ENCODE data around the gene LHX4.

Gene LHX4

GRCh38 chr1:180312926-180313325, 82.9 kb downstream of the LHX4 start:
- DNase-seq: no peak

DNA sequence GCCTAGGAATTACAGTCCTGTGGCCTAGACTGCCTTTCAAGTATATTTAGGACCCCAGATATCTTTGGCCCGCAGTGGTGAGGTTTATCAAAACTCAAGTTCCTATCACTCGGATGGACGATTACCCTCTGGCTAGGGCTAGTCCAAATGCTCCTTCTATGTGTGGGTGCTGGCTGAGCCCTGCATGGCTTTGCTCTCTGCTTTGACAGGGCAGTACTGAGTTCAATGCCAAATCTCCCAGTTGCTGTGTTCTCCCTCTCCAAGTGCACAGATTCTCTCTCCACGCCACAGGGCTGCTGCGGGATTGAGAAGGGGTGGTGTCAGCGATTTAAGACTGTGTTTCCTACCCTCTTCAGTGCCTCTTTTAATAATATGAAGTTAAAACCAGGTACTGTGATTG, 97.0 kb downstream of the LHX4 start:
- no peak for DNase-seq

Data from CD4-positive, alpha-beta T cell treated with Interferon gamma for 1 hour (primary cell).